Adrenal gland (tissue), 12 donors: ENCODE data around the gene AGR2. TPM values are rescaled to one million over a fixed set of nuclear protein-coding genes. Genes with fewer than 3 reads are reported as not detected.

Source experiments
- DNase-seq, 7 donors: peaks; one replicate each; pipeline ENCODE4 v3.0.0-alpha.2; 2019 to 2020
- H3K27ac ChIP-seq, 5 donors: fragments of 200-600 bp; sonication (generic) in 4 of 5; 1 replicate in 3 of 5; 2 replicates in 2 of 5; pipeline versions ENCODE4 v1.5.1 to v1.8.0; 2016 to 2020; ENCODE audit warnings: mild to moderate bottlenecking in 1 of 5
- H3K27me3 ChIP-seq: fragments of 200-600 bp; 2 replicates; pipeline ENCODE4 v1.8.0; 2021
- H3K36me3 ChIP-seq, 2 donors: fragments of 200-600 bp; replicated peaks in 1 of 2; 1 replicate in 1 of 2; 2 replicates in 1 of 2; pipeline versions ENCODE4 v1.5.1 to v1.8.0; 2018 to 2022
- H3K4me1 ChIP-seq, 2 donors: fragments of 200-600 bp; replicated peaks in 1 of 2; 1 replicate in 1 of 2; 2 replicates in 1 of 2; pipeline versions ENCODE4 v1.5.1 to v1.8.0; 2018 to 2021
- H3K4me3 ChIP-seq, 4 donors: fragments of 200-600 bp; sonication (generic) in 3 of 4; one replicate each; pipeline ENCODE4 v1.5.1; 2016 to 2018
- H3K9me3 ChIP-seq, 3 donors: fragments of 200-600 bp; sonication (generic) in 1 of 3; replicated peaks in 1 of 3; 1 replicate in 2 of 3; 2 replicates in 1 of 3; pipeline versions ENCODE4 v1.5.1 to v1.8.0; 2016 to 2021
- CTCF ChIP-seq, 6 experiments: fragments of 450-650 bp in 4 of 6; fragments of 200-600 bp in 2 of 6; sonication (generic) in 1 of 6; IDR thresholded peaks; 1 replicate in 5 of 6; 2 replicates in 1 of 6; pipeline versions ENCODE4 v1.5.1 to v1.8.0; 2016 to 2021; ENCODE audit warnings: antibody characterized with exemption in 6 of 6, mild to moderate bottlenecking in 2 of 6, moderate library complexity in 1 of 6
- POLR2A ChIP-seq, 2 donors: fragments of 450-650 bp; IDR thresholded peaks; one replicate each; pipeline ENCODE4 v1.6.1; 2017; ENCODE audit warnings: antibody characterized with exemption in 2 of 2, mild to moderate bottlenecking in 2 of 2, moderate library complexity in 1 of 2
- WGBS, 4 donors: extraction: QIAGEN DNeasy Blood & Tissue Kit in 2 of 4; methylation state at CpG; one replicate each; pipeline versions ENCODE4 v1.1.5 to v1.1.7; 2013 to 2017; 5-methylcytosine and 5-hydroxymethylcytosine counted together
- intact Hi-C, 2 donors: fragments of 100-400 bp; cut with DNase I; formaldehyde crosslinking; loops; one replicate each; pipeline versions ENCODE4 v1.14.1 to v1.15.0; 2022 to 2023
- polyA plus RNA-seq, 3 donors: library from polyadenylated mRNA; stranded (reverse); fragments of 200-250 nt in 2 of 3; fragments of 350-450 nt in 1 of 3; fragmentation: Illumina TruSeq in 1 of 3; extraction: RNeasy Lipid Tissue Mini Kit (QIAGEN cat#74804) in 1 of 3; gene quantifications; one replicate each; pipeline ENCODE4 v1.2.3, GENCODE V29; 2013 to 2014
- total RNA-seq, 9 donors: library from RNA; depleted of rRNA in 4 of 9; stranded (reverse); fragments of >200 nt in 4 of 9; fragments of 120-200 nt in 1 of 9; fragmentation: NEBNext Ultra II Directional in 1 of 9; extraction: Animal tissue kit (Norgen Biotek cat#: 25700) in 1 of 9; gene quantifications; one replicate each; pipeline versions ENCODE4 v1.1.0 to v1.2.4, GENCODE V29; 2013 to 2023
- donor health status: healthy with polysubstance abuse.
- donor health status: Bipolar disorder and iron deficiency.
- donor health status: DM: yes; HTN: yes; CAD: no.
- donor health status: DM: no; HTN: no; CAD: no.
- donor health status: DM: no; HTN: no; CAD: no.
- donor health status: DM: yes; HTN: yes; CAD: no.

The AGR2 gene
- total and polyA plus RNA-seq, 12 donors, result 0.13 to 4.3 (median 1.3) TPM; not detected in 7

GRCh38 chr7:16813232-16813616 lies 8.4 kb upstream of the AGR2 start:
- WGBS, 4 donors, result 54 to 62% (median 55%) methylated on average over 3 of the region's 3 CpGs
- intact Hi-C loops, result no loop called here
- no peaks in the 10 kb centered on the region for H3K9me3 ChIP-seq
- H3K4me1 ChIP-seq, result no peaks in the 10 kb centered on the region
- no peak for TF ChIP-seq CTCF (IDR thresholded peaks at IDR 0.05)
- TF ChIP-seq POLR2A (IDR thresholded peaks at IDR 0.05), result no peak
- no peak overlapping the region for H3K4me3 ChIP-seq
- DNase-seq, result peak in 1 of 7 donors; percentile 12
- no peaks in the 10 kb centered on the region for H3K27me3 ChIP-seq
- no peaks in the 10 kb centered on the region for H3K36me3 ChIP-seq
- H3K27ac ChIP-seq, result peak overlapping the region in 1 of 5 donors; percentile 6

DNA sequence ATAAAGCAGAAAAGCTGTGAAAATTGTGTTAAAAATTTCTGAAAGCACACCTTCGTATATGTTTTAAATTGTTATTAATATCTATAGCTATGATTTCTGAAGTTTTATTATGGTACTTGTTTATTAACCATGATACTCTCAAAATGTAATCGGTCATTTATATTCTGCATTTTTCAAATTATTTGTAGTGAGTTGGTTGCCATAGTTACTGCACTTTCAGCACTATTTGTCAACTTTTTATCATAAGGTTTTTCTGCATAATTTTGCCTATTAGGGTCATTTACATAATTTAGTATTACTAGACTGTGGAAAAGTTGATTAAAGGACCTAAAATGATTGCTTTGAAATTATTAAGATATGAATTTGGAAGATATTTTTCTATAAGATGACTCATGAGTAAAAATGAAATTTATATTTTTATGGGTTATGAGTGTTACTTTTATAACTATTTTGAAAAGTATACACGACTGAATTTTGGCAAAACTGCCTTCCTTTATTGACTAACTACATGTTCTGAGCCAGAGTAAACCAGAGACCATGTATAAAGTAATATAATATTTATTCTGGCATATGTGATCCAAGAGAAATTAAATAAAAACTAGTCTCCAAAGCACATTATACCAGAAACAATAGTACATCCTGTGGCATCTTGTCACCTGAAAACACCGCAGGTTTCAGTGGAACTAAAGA lies 7.9 kb upstream of the AGR2 start:
- DNase-seq, result no peak
- H3K27ac ChIP-seq, result peak overlapping the region in 1 of 5 donors; percentile 6
- H3K9me3 ChIP-seq, result no peaks in the 10 kb centered on the region
- intact Hi-C loops, result no loop called here
- no peak for TF ChIP-seq CTCF (IDR thresholded peaks at IDR 0.05)
- no peak for TF ChIP-seq POLR2A (IDR thresholded peaks at IDR 0.05)
- no peaks in the 10 kb centered on the region for H3K27me3 ChIP-seq
- H3K36me3 ChIP-seq, result no peaks in the 10 kb centered on the region
- H3K4me3 ChIP-seq, result no peak overlapping the region
- H3K4me1 ChIP-seq, result no peaks in the 10 kb centered on the region
- 74 to 77% (median 75%) methylated on average over 4 of the region's 4 CpGs for WGBS, 4 donors

DNA sequence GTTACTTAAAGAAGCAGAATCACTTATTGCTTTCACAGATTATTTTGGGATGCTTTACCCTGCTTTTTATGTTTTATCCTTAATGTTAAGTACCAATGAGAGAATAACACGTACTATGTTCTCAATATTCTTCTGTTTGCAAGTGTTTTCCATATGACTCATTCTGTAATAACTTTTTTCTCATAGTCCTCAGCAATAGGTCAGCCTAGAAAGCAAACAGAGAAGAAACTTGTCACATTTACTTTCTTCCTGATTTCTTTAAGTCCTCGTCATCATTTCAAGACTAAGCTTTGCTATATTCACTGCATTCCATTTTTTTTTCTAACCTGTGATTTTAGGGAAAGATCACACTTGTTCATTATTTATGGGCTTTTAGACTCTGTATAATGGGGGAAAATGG lies 6.8 kb upstream of the AGR2 start:
- H3K27ac ChIP-seq, result peak overlapping the region in 1 of 5 donors; percentile 7
- H3K27me3 ChIP-seq, result no peaks in the 10 kb centered on the region
- H3K4me3 ChIP-seq, result no peak overlapping the region
- H3K9me3 ChIP-seq, result no peaks in the 10 kb centered on the region
- H3K36me3 ChIP-seq, result no peaks in the 10 kb centered on the region
- TF ChIP-seq CTCF (IDR thresholded peaks at IDR 0.05), result no peak
- TF ChIP-seq POLR2A (IDR thresholded peaks at IDR 0.05), result no peak
- intact Hi-C loops, result no loop called here
- DNase-seq, result no peak
- H3K4me1 ChIP-seq, result no peaks in the 10 kb centered on the region
- 64 to 72% (median 67%) methylated on average over 2 of the region's 2 CpGs for WGBS, 4 donors

DNA sequence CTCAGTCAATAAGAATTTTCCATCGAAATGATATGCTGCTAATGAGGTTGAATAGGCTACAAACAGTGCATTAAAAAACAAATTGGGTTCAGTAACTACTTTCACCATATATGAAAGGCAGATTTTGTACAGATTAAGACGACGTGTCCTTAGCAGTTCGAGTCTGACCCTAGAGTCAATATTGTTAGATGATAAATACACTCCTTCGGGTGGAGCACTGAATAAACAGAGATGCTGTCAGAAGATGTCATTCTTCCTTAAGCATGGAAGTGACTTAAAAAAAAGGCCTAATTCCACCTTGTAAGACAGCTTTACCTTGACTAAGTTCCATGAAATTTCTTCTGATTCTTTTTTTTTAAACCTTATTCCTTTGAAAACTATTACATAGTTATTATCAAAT lies 5.8 kb upstream of the AGR2 start:
- WGBS, 4 donors, result 86 to 88% (median 88%) methylated on average over 5 of the region's 5 CpGs
- Histone ChIP-seq H3K9me3 (no peaks in the 10 kb centered on the region), H3K4me1 (no peaks in the 10 kb centered on the region), H3K27me3 (no peaks in the 10 kb centered on the region), H3K27ac (no peak overlapping the region), H3K36me3 (no peaks in the 10 kb centered on the region), H3K4me3 (no peak overlapping the region)
- TF ChIP-seq CTCF (IDR thresholded peaks at IDR 0.05), result no peak
- TF ChIP-seq POLR2A (IDR thresholded peaks at IDR 0.05), result no peak
- intact Hi-C loops, result no loop called here
- DNase-seq, result no peak
